NT2/D1 (cell line): Measurements from ENCODE around the gene SLC1A2.

Source experiments
- DNase-seq: peaks from one replicate; pipeline ENCODE4 v3.0.0-alpha.2; 2011; ENCODE audit warnings: low read depth, low spot score
- H3K27me3 ChIP-seq: 2 replicates; pipeline ENCODE4 v1.6.0; 2011; ENCODE audit warnings: mild to moderate bottlenecking; ENCODE audit not compliant: insufficient read length, insufficient read depth
- H3K36me3 ChIP-seq: 2 replicates; pipeline ENCODE4 v1.6.1; 2011; ENCODE audit warnings: mild to moderate bottlenecking, low read length, mixed read lengths; ENCODE audit not compliant: insufficient read depth, insufficient read length
- H3K4me1 ChIP-seq: 2 replicates; pipeline ENCODE4 v1.5.1; 2011; ENCODE audit not compliant: insufficient read depth, insufficient read length
- H3K4me3 ChIP-seq: 2 replicates; pipeline ENCODE4 v1.5.1; 2011; ENCODE audit warnings: low read depth; ENCODE audit not compliant: insufficient read length
- H3K9ac ChIP-seq: 2 replicates; pipeline ENCODE4 v1.6.0; 2011; ENCODE audit warnings: low read depth; ENCODE audit not compliant: insufficient read length
- H3K9me3 ChIP-seq: 2 replicates; pipeline ENCODE4 v1.5.1; 2011; ENCODE audit warnings: mild to moderate bottlenecking, low read length; ENCODE audit not compliant: insufficient read depth
- SUZ12 ChIP-seq: IDR thresholded peaks from 2 replicates; pipeline ENCODE4 v1.6.1; 2011; ENCODE audit not compliant: insufficient read length, insufficient read depth; ENCODE audit errors: extremely low read depth
- YY1 ChIP-seq: IDR thresholded peaks from 2 replicates; pipeline ENCODE4 v1.6.1; 2011; ENCODE audit not compliant: insufficient read length, insufficient read depth
- ZNF274 ChIP-seq: IDR thresholded peaks from 2 replicates; pipeline ENCODE4 v1.6.1; 2011; ENCODE audit warnings: mild to moderate bottlenecking, low read depth, low read length

Gene SLC1A2

DNA sequence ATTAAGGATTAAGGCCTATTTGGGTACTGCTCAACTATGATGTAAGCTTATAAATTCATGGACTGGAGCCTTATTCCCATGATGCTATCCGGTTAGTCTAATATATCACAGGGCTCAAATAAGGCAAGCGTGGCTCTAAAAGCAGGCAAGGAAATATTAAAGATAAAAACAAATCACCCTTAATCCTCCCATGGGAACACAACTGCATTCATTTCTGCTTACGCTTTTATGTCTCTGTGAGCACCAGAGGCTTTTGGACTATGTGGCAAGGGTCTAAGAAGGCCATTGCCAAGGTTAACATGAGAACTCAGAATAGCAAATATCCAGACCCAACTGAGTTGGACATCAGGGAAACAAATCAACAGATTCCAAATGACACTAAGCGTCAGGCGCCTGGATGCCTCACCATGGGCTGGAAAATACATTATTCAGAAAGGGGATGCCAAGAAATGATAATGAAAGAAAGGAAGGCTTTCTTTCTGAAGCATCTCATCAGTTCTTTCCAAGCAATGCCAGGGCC is 138.1 kb downstream of the SLC1A2 start:
- no peak for DNase-seq
- Histone ChIP-seq H3K36me3 (no peaks in the 10 kb centered on the region), H3K9me3 (no peaks in the 10 kb centered on the region), H3K9ac (no peak overlapping the region), H3K4me3 (no peak overlapping the region), H3K27me3 (no peaks in the 10 kb centered on the region), H3K4me1 (no peaks in the 10 kb centered on the region)
- no peak for TF ChIP-seq ZNF274
- TF ChIP-seq YY1 = no peak
- no peak for TF ChIP-seq SUZ12

DNA sequence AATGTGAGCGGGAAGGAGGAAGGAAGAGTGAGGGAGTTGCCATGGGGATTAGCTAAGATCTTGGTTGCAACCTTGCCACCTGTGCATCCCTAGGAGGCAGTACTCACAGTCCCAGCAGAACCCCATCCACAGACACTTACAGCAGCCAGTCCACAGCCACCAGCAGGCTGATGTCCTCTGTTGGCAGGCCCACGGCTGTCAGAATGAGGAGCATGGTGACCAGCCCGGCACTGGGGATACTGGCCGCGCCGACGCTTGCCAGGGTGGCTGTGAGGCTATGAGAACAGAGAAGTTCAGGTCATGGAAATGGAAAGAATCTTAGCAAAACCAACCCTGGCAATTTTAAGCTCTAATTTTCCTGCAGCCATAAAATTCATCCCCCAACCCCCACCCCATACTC is 138.6 kb downstream of the SLC1A2 start:
- DNase-seq = no peak
- no peak overlapping the region for H3K4me3 ChIP-seq

DNA sequence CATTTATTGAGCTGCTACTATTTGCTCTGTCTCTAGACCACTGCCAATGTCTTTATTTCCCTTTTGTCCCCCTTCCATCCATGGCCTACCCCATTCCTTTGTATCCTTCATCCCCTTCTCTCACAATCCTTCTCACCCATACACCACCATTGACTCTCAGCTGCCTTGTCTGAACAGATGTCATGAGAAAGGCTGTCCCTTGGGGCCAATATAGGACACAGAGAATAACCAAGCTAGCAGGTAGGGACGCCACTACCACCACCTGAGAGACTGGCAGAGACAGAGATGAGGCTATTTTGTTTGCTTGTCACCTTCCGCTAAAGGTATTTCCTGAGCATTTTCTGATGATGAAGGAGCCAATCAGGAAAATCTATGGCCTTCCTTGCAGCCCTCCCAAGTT is 141.5 kb downstream of the SLC1A2 start:
- Histone ChIP-seq H3K9me3 (no peaks in the 10 kb centered on the region), H3K36me3 (no peaks in the 10 kb centered on the region), H3K9ac (no peak overlapping the region), H3K4me1 (no peaks in the 10 kb centered on the region), H3K4me3 (no peak overlapping the region), H3K27me3 (no peaks in the 10 kb centered on the region)
- no peak for DNase-seq
- TF ChIP-seq ZNF274 (no peak), SUZ12 (no peak), YY1 (no peak)

More for the DNA sequence above, 138.6 kb downstream of the SLC1A2 start:
- H3K36me3 ChIP-seq = no peaks in the 10 kb centered on the region
- H3K27me3 ChIP-seq = no peaks in the 10 kb centered on the region
- no peaks in the 10 kb centered on the region for H3K9me3 ChIP-seq
- H3K9ac ChIP-seq = no peak overlapping the region
- TF ChIP-seq YY1 (no peak), ZNF274 (no peak), SUZ12 (no peak)
- no peaks in the 10 kb centered on the region for H3K4me1 ChIP-seq

DNA sequence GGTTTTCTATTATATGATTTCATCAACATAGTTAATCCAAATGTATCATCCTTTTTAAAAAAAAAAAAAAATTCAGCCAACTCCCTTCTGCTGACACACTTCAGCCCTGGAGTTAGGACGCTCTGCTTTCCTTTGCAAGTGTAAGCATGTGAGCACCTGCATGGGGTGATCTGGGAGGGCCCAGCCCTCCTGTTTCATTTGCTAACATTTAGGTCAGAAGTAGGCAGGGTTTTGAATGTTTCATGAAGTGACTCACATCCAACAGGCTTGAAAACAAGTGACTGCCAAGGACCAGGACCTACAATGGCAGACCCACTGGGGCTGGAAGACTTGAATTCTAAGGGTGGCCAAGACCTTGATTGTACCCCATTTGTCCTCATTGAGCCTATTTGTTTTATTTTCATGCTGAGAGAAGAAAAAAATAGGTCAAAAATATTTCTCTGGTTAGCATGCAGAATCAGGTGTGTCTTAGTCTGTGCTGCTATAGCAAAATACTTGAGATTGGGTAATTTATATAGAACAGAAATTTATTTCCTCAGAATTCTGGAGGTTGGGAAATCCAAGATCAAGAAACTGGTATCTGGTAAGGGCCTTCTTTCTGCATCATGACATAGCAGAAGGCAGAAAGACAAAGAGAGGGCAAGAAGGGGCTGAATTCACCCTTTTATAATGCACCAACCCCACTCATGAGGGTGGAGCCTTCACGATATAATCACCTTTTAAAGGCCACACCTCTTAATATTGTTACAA is 142.8 kb downstream of the SLC1A2 start:
- DNase-seq = no peak
- Histone ChIP-seq H3K9ac (no peak overlapping the region), H3K36me3 (no peaks in the 10 kb centered on the region), H3K9me3 (no peaks in the 10 kb centered on the region), H3K4me3 (no peak overlapping the region), H3K4me1 (no peaks in the 10 kb centered on the region), H3K27me3 (no peaks in the 10 kb centered on the region)
- no peak for TF ChIP-seq ZNF274
- TF ChIP-seq SUZ12 = no peak
- no peak for TF ChIP-seq YY1

DNA sequence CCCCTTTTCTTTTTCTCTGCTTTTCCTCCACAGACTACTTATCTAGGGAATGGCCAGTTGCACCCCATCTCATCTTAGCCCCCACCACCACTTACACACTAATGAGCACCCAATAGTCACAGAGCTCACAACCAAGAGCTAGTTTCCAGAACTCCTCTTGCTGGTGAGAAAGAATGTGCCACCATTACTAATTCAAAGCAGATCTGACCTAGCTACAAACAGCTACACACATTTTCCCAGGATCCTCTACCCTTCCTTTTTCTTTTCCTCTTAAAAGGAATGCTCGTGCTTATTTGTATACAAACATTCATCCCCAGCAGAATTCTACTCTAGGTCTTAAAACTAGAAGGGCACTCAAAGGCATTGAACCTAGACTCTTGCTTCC is 143.6 kb downstream of the SLC1A2 start:
- Histone ChIP-seq H3K4me3 (no peak overlapping the region), H3K9ac (no peak overlapping the region), H3K36me3 (no peaks in the 10 kb centered on the region), H3K9me3 (no peaks in the 10 kb centered on the region), H3K27me3 (no peaks in the 10 kb centered on the region), H3K4me1 (no peaks in the 10 kb centered on the region)
- no peak for DNase-seq
- TF ChIP-seq SUZ12 (no peak), ZNF274 (no peak), YY1 (no peak)

DNA sequence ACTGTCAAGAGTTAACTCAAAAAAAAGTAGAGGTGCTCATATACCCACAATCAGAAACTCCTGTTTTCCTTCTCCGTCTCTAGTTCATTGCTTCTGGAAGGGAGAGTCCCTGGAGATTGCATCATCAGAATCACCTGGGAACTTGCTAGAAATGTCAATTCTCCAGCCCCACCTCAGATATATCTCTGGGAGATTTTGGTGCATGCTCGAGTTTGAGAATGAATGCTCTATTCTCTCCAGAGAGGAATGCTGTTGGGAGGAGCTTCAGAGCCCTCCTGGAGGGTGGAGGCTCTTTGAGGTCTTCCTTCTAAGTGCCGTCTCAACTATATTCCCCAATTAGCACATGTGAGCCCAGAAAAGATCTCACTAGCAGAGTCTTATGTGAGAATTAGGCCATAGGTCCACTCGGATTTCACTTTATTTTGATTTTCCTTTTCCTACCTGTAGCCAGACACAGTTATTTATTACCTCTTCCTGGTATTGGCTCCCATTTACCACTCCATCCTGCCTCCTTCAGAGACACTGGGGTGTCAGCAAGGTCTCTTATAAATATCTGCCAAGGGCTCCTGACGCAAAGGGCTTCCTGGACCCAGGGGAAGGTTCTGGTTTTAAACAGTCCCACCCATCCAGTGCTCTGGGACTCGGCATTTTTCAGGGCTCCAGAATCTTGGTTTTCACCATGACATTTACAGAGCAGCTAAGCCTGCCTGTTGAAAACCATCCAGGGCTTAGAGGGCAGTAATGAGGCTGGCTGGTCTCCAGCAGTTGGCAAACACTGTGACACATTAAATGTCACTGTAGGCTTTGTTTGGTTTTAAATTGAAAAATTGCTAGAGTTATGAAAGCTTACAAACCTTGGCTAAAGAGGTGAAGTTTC is 144.2 kb downstream of the SLC1A2 start:
- TF ChIP-seq SUZ12 = no peak
- no peak for TF ChIP-seq YY1
- TF ChIP-seq ZNF274 = no peak
- Histone ChIP-seq H3K9ac (no peak overlapping the region), H3K9me3 (no peaks in the 10 kb centered on the region), H3K4me3 (no peak overlapping the region), H3K4me1 (no peaks in the 10 kb centered on the region), H3K27me3 (no peaks in the 10 kb centered on the region), H3K36me3 (no peaks in the 10 kb centered on the region)
- no peak for DNase-seq

DNA sequence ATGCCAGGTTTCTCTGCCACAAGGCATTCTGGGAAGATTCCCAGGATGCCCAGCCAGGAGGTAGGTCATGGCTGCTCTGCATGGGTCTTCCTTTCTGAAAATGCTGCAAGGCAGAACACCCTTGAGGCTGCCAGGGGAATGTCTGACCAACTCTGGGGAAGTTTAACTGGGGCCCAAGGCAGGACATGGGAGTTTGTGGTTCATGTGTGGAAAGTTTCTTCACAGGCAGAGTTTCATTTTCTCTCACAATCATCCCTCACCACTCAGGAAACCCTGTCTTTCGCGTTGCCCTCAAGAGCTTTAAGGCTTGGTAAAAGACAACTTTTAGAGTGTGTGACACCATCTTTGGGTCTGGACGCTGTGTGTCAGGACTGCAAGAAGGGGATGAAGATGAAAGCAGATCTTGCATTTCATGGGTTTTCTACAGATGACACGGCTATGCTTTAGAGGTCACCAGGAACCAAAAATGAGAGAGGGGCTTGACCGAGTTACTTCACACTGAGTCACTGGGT is 146.9 kb downstream of the SLC1A2 start:
- Histone ChIP-seq H3K9me3 (no peaks in the 10 kb centered on the region), H3K9ac (no peak overlapping the region), H3K4me3 (no peak overlapping the region), H3K4me1 (no peaks in the 10 kb centered on the region), H3K36me3 (no peaks in the 10 kb centered on the region), H3K27me3 (no peaks in the 10 kb centered on the region)
- no peak for TF ChIP-seq ZNF274
- TF ChIP-seq SUZ12 = no peak
- no peak for TF ChIP-seq YY1
- DNase-seq = no peak
